HCT116 (cell line): Measurements from ENCODE around the gene IFITM2.

Experiments used
- CTCF ChIP-seq, 3 experiments: fragments of 200-600 bp in 1 of 3; sonication (generic) in 1 of 3; IDR thresholded peaks in 2 of 3; conservative IDR thresholded peaks in 1 of 3; 2 replicates each; pipeline ENCODE4 v1.5.1; 2012 to 2017; ENCODE audit warnings: low read depth in 2 of 3, low read length in 2 of 3, antibody characterized with exemption in 1 of 3, borderline replicate concordance in 1 of 3, control low read depth in 1 of 3, mild to moderate bottlenecking in 1 of 3, mixed read lengths in 1 of 3, mixed run types in 1 of 3, moderate library complexity in 1 of 3; ENCODE audit not compliant: insufficient read depth in 1 of 3
- ELF1 ChIP-seq: IDR thresholded peaks from 2 replicates; pipeline ENCODE4 v1.6.1; 2012; ENCODE audit warnings: low read depth, borderline replicate concordance
- POLR2A ChIP-seq: IDR thresholded peaks from 2 replicates; pipeline ENCODE4 v1.7.0; 2011; ENCODE audit warnings: borderline replicate concordance; ENCODE audit not compliant: insufficient read depth, insufficient read length; ENCODE audit errors: extremely low read depth
- REST ChIP-seq: IDR thresholded peaks from 2 replicates; pipeline ENCODE4 v1.6.1; 2012; ENCODE audit warnings: low read depth
- SIN3A ChIP-seq: IDR thresholded peaks from 2 replicates; pipeline ENCODE4 v1.6.1; 2012; ENCODE audit warnings: low read depth
- SP1 ChIP-seq: IDR thresholded peaks from 2 replicates; pipeline ENCODE4 v1.6.1; 2012; ENCODE audit warnings: low read depth
- YY1 ChIP-seq: IDR thresholded peaks from 2 replicates; pipeline ENCODE4 v1.6.1; 2011; ENCODE audit warnings: low read length, low read depth, moderate library complexity, mild to moderate bottlenecking; ENCODE audit not compliant: insufficient replicate concordance; ENCODE audit errors: extremely low read depth

- TF ChIP-seq SIN3A (no peak), POLR2A (no peak), CTCF (IDR thresholded peaks at IDR 0.05 in 2 of 3, conservative IDR thresholded peaks at IDR 0.05 in 1 of 3; ENCODE audit: borderline replicate concordance in 1 of 3, insufficient read depth in 1 of 3, low read depth in 2 of 3, low read length in 2 of 3) (no peak), YY1 (no peak), ELF1 (no peak), REST (no peak), SP1 (no peak)
These were observed 43.8 kb downstream of the IFITM2 start for GRCh38 chr11:351411-351810.
